ENCODE measurements around the gene OLFML2A. TPM values are rescaled to one million over a fixed set of nuclear protein-coding genes. Genes with fewer than 3 reads are reported as not detected.

OLFML2A gene
- total and polyA plus RNA-seq, 2 of the 13 experiments (the other 11 are each of a cell fraction or from before 2014, with no cell fraction given) = 0.01 to 0.02 TPM

DNA sequence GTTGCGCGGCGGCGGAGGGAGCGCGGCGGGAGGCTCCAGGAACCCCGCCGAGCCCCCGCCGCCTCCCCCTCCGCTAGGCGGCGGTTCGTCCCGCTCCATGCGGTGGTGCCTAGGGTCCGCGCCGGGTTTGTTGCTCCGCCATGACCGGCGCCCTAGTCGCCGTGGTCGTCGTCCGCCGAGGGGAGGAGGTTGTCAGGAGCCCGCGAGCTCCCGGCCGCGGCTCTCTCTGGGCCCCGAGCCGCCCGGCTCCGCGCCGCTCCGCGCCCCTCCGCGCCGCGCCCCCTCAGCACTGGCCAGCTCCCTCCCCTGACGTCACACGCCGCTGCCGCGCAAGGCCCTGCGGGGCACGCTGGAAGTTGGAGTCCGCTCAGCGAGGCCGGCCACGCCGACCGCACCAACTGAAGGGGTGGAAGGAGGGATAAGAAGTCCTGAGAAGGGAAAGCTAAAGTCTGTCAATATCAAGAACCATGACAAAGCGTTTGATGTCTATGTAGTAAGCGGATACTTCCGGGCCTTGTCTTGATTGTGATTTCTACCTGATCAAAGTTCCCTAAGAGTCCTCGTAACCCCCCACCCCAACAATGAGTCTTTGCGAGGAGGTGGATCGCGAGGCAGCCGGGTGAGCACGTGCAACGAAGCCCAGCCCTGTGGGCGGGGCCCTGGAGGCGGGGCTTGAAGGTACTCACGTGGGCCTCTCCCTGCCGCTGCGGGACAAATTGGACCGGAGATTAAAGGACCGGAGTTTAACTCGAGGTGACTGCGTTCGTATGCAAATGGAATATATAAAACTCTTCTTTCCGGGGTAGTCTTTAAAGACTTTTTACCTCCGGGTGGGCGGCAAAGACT, 5.7 kb upstream of the OLFML2A start, which contains the start of gene NR6A1 (continued):
- TF ChIP-seq ZNF460 (CRISPR knock-in tag; IDR thresholded peaks at IDR 0.05; ENCODE audit: borderline replicate concordance) (no peak), CBFB (CRISPR knock-in tag; IDR thresholded peaks at IDR 0.05) (peak; percentile 75), SRSF4 (IDR thresholded peaks at IDR 0.05; ENCODE audit: low read depth, low read length, poor library complexity, severe bottlenecking) (no peak), ZNF660 (CRISPR knock-in tag; IDR thresholded peaks at IDR 0.05; ENCODE audit: borderline replicate concordance, low read depth) (no peak), HDAC2 (CRISPR knock-in tag; IDR thresholded peaks at IDR 0.05) (no peak), CHD4 (IDR thresholded peaks at IDR 0.05; ENCODE audit: borderline replicate concordance, low read length) (no peak), ZNF3 (CRISPR knock-in tag; IDR thresholded peaks at IDR 0.05) (no peak; the same call in 1 of the 2 replicates), ZEB1 (IDR thresholded peaks at IDR 0.05; ENCODE audit: insufficient replicate concordance, low read depth) (peak; percentile 72), ZNF652 (CRISPR knock-in tag; IDR thresholded peaks at IDR 0.05; ENCODE audit: borderline replicate concordance, low read depth) (no peak), HHEX (CRISPR knock-in tag; IDR thresholded peaks at IDR 0.05) (no peak), ZNF329 (CRISPR knock-in tag; IDR thresholded peaks at IDR 0.05; ENCODE audit: low read depth) (no peak), MTF2 (CRISPR knock-in tag; IDR thresholded peaks at IDR 0.05; ENCODE audit: borderline replicate concordance) (no peak), ZNF607 (CRISPR knock-in tag; IDR thresholded peaks at IDR 0.05; ENCODE audit: borderline replicate concordance) (peak; percentile 84; the same call in 1 of the 2 replicates), ZSCAN22 (CRISPR knock-in tag; IDR thresholded peaks at IDR 0.05) (no peak), ZBTB4 (CRISPR knock-in tag; IDR thresholded peaks at IDR 0.05; ENCODE audit: borderline replicate concordance) (no peak), ZNF768 (CRISPR knock-in tag; IDR thresholded peaks at IDR 0.05) (no peak), SOX13 (IDR thresholded peaks at IDR 0.05) (no peak), SOX13 (CRISPR knock-in tag; conservative IDR thresholded peaks at IDR 0.05 in 1 of 2, IDR thresholded peaks at IDR 0.05 in 1 of 2) (no peak), STAG1 (CRISPR knock-in tag; IDR thresholded peaks at IDR 0.05) (no peak), ZSCAN30 (CRISPR knock-in tag; IDR thresholded peaks at IDR 0.05) (no peak)
- TF ChIP-seq, protein P1, sequence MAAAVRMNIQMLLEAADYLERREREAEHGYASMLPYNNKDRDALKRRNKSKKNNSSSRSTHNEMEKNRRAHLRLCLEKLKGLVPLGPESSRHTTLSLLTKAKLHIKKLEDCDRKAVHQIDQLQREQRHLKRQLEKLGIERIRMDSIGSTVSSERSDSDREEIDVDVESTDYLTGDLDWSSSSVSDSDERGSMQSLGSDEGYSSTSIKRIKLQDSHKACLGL (CRISPR knock-in tag; IDR thresholded peaks at IDR 0.05) = peak; percentile 33; the same call in 1 of the 2 replicates
- TF ChIP-seq, protein P2, sequence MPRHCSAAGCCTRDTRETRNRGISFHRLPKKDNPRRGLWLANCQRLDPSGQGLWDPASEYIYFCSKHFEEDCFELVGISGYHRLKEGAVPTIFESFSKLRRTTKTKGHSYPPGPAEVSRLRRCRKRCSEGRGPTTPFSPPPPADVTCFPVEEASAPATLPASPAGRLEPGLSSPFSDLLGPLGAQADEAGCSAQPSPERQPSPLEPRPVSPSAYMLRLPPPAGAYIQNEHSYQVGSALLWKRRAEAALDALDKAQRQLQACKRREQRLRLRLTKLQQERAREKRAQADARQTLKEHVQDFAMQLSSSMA (CRISPR knock-in tag; IDR thresholded peaks at IDR 0.05) = no peak
- TF ChIP-seq, protein P3, sequence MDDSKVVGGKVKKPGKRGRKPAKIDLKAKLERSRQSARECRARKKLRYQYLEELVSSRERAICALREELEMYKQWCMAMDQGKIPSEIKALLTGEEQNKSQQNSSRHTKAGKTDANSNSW (CRISPR knock-in tag; IDR thresholded peaks at IDR 0.05; ENCODE audit: borderline replicate concordance) = no peak
- TF ChIP-seq, protein P4, sequence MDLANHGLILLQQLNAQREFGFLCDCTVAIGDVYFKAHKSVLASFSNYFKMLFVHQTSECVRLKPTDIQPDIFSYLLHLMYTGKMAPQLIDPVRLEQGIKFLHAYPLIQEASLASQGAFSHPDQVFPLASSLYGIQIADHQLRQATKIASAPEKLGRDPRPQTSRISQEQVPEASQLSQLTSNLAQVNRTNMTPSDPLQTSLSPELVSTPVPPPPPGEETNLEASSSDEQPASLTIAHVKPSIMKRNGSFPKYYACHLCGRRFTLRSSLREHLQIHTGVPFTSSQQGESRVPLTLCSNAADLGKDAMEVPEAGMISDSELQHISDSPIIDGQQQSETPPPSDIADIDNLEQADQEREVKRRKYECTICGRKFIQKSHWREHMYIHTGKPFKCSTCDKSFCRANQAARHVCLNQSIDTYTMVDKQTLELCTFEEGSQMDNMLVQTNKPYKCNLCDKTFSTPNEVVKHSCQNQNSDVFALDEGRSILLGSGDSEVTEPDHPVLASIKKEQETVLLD (CRISPR knock-in tag; IDR thresholded peaks at IDR 0.05; ENCODE audit: low read depth) = peak; percentile 26; the same call in 1 of the 2 replicates

Measured in HepG2 (cell line).